Measurements from ENCODE around the gene BTF3. TPM values are rescaled to one million over a fixed set of nuclear protein-coding genes. Genes with fewer than 3 reads are reported as not detected.

The BTF3 gene
- total and polyA plus RNA-seq, 9 of the 15 experiments (the other 6 are each of a cell fraction or from before 2014, with no cell fraction given) = 534 to 1,637 (median 848) TPM

DNA sequence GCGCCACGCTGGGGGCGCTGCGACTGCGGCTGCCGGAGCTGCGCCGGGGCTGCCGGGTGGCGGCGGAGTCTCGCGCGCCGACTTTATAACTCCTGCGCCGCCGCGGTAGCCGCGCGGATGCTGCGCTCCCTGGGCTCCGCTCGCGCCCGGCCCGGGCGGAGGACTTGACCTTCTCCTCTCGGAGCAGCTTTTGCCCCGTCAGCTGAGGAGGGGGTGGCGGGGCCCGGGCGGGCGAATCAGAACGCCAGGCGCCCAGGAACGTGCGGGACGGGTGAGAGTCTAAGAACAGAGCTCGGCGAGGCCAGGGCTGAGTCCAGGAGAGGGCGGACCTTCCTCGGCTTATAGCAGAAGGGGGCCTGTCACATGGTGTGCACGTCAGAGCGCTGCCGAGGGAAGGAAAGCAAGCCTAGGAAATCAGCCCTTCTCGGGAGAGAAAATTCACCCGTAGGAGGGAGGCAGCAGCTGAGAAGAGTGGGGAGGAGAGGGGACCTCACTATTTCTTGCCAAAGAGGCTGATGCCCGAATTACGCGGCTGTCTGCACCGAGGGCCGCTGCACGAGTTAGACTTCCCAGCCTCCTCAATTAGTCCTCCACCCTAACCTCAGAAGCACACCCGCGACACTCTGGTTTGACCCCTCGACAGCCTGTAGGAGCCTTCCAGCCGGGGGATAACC is 49.6 kb upstream of the BTF3 start, which contains the start of gene FOXD1 (continued):
- TF ChIP-seq IRF9 (tag; IDR thresholded peaks at IDR 0.05) (no peak), KDM4B (IDR thresholded peaks at IDR 0.05; ENCODE audit: borderline replicate concordance in 2 of 2, low read depth in 1 of 2) (no peak), DEAF1 (CRISPR knock-in tag; IDR thresholded peaks at IDR 0.05) (no peak), CXXC5 (CRISPR knock-in tag; IDR thresholded peaks at IDR 0.05) (peak; percentile 48; the same call in 1 of the 2 replicates), GABPB2 (CRISPR knock-in tag; conservative IDR thresholded peaks at IDR 0.05) (no peak), SNIP1 (IDR thresholded peaks at IDR 0.05; ENCODE audit: low read depth) (no peak), MAFF (IDR thresholded peaks at IDR 0.05; ENCODE audit: low read length) (no peak), NFRKB (IDR thresholded peaks at IDR 0.05; ENCODE audit: low read depth) (no peak), BDP1 (IDR thresholded peaks at IDR 0.05; ENCODE audit: insufficient read depth, insufficient read length) (no peak), ZNF778 (CRISPR knock-in tag; IDR thresholded peaks at IDR 0.05) (no peak), ZBTB17 (CRISPR knock-in tag; IDR thresholded peaks at IDR 0.05) (no peak), ZBED1 (IDR thresholded peaks at IDR 0.05) (no peak), SIN3B (IDR thresholded peaks at IDR 0.05; ENCODE audit: low read depth) (no peak), ZNF316 (IDR thresholded peaks at IDR 0.05) (no peak), CREM (IDR thresholded peaks at IDR 0.05; ENCODE audit: low read depth) (peak; percentile 60), TARDBP (IDR thresholded peaks at IDR 0.05) (no peak), HNRNPUL1 (IDR thresholded peaks at IDR 0.05; ENCODE audit: low read length) (no peak), PCBP2 (IDR thresholded peaks at IDR 0.05; ENCODE audit: low read depth, low read length, poor library complexity, severe bottlenecking) (no peak), ZNF766 (CRISPR knock-in tag; conservative IDR thresholded peaks at IDR 0.05) (no peak), ZNF3 (CRISPR knock-in tag; IDR thresholded peaks at IDR 0.05) (no peak), POLR2H (tag; IDR thresholded peaks at IDR 0.05; ENCODE audit: low read depth) (no peak), CBX2 (IDR thresholded peaks at IDR 0.05; ENCODE audit: insufficient read depth, low read length, poor library complexity, severe bottlenecking) (no peak), MEF2D (tag; conservative IDR thresholded peaks at IDR 0.05; ENCODE audit: low read depth) (no peak), USF2 (CRISPR knock-in tag; IDR thresholded peaks at IDR 0.05) (peak; percentile 83), MEF2A (IDR thresholded peaks at IDR 0.05; ENCODE audit: control insufficient read depth, low read depth, low read length) (no peak)
- TF ChIP-seq, protein P1, sequence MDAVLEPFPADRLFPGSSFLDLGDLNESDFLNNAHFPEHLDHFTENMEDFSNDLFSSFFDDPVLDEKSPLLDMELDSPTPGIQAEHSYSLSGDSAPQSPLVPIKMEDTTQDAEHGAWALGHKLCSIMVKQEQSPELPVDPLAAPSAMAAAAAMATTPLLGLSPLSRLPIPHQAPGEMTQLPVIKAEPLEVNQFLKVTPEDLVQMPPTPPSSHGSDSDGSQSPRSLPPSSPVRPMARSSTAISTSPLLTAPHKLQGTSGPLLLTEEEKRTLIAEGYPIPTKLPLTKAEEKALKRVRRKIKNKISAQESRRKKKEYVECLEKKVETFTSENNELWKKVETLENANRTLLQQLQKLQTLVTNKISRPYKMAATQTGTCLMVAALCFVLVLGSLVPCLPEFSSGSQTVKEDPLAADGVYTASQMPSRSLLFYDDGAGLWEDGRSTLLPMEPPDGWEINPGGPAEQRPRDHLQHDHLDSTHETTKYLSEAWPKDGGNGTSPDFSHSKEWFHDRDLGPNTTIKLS (IDR thresholded peaks at IDR 0.05; ENCODE audit: borderline replicate concordance, low read depth) = peak; percentile 38; the same call in 1 of the 2 replicates
